HepG2 (cell line): Measurements from ENCODE around the gene AASS. TPM values are rescaled to one million over a fixed set of nuclear protein-coding genes. Genes with fewer than 3 reads are reported as not detected.

Experiments
- ATAC-seq: fragments of 200-7000 bp; cut with Tn5 transposase; 3 replicates; pipeline ENCODE4 v1.9.1; 2020; ENCODE audit warnings: mild to moderate bottlenecking, moderate library complexity
- BruUV-seq: library from RNA; stranded (reverse); fragments of 400-500 nt; replicated peaks from 2 replicates; lab custom pipeline; 2021; lab: Mats Ljungman, UMichigan
- CTCF ChIA-PET: fragments of 300-600 bp; formaldehyde crosslinking; extraction: SDS; loops from one replicate; lab custom pipeline; 2021; ENCODE audit warnings: low total read pairs, inconsistent platforms, low intra/inter-chr PET ratio; lab: Yijun Ruan, JAX
- POLR2A ChIA-PET: fragments of 350-600 bp; sonication (Branson Sonifier 250); formaldehyde crosslinking; loops from one replicate; lab custom pipeline; 2020; ENCODE audit warnings: antibody characterized with exemption, inconsistent platforms; lab: Yijun Ruan, JAX
- DNase-seq: peaks from one replicate; pipeline ENCODE4 v3.0.0-alpha.2; 2015; ENCODE audit warnings: low spot score
- FAIRE-seq: peaks from 3 replicates; lab custom pipeline; 2011; peaks lifted over from hg19 to GRCh38; lab: Jason Lieb, UNC
- H2AFZ ChIP-seq: one replicate; pipeline ENCODE4 v1.6.1; 2011; ENCODE audit warnings: low read length, inconsistent platforms
- H3K27ac ChIP-seq: fragments of 300-600 bp; 3 replicates; pipeline ENCODE4 v1.8.0; 2011; ENCODE audit warnings: mixed run types, mild to moderate bottlenecking, mixed read lengths, low read length, inconsistent platforms; ENCODE audit not compliant: insufficient read depth; ENCODE audit errors: extremely low read length
- H3K27me3 ChIP-seq, 2 experiments: fragments of 200-600 bp in 1 of 2; 2 replicates in 1 of 2; 3 replicates in 1 of 2; pipeline versions ENCODE4 v1.6.0 to v1.8.0; 2011; ENCODE audit warnings: low read length in 2 of 2, mild to moderate bottlenecking in 2 of 2, moderate library complexity in 2 of 2, inconsistent platforms in 1 of 2; ENCODE audit not compliant: insufficient read depth in 2 of 2, control insufficient read depth in 1 of 2
- H3K36me3 ChIP-seq, 2 experiments: fragments of 200-600 bp in 1 of 2; replicated peaks in 1 of 2; 2 replicates in 1 of 2; 3 replicates in 1 of 2; pipeline versions ENCODE4 v1.5.1 to v1.8.0; 2011; ENCODE audit warnings: low read length in 2 of 2, inconsistent platforms in 1 of 2; ENCODE audit not compliant: insufficient read depth in 2 of 2, control insufficient read depth in 1 of 2
- H3K4me1 ChIP-seq: 2 replicates; pipeline ENCODE4 v1.5.1; 2012; ENCODE audit warnings: low read length, inconsistent platforms; ENCODE audit not compliant: insufficient read depth
- H3K4me2 ChIP-seq: 2 replicates; pipeline ENCODE4 v1.6.0; 2011; ENCODE audit warnings: low read depth, low read length, inconsistent platforms
- H3K4me3 ChIP-seq, 3 experiments: fragments of 200-600 bp in 1 of 3; sonication (generic), shearing (Covaris generic) in 1 of 3; replicated peaks in 1 of 3; 2 replicates each; pipeline ENCODE4 v1.5.1; 2011 to 2016; ENCODE audit warnings: low read length in 3 of 3, inconsistent platforms in 2 of 3, low read depth in 2 of 3, mild to moderate bottlenecking in 2 of 3, control low read depth in 1 of 3, mixed read lengths in 1 of 3; ENCODE audit not compliant: insufficient read depth in 1 of 3
- H3K79me2 ChIP-seq: one replicate; pipeline ENCODE4 v1.6.1; 2011; ENCODE audit warnings: low read length, inconsistent platforms; ENCODE audit not compliant: insufficient read depth
- H3K9ac ChIP-seq: 2 replicates; pipeline ENCODE4 v1.6.0; 2011; ENCODE audit warnings: mild to moderate bottlenecking, low read depth, low read length, inconsistent platforms; ENCODE audit not compliant: insufficient read depth
- H3K9me3 ChIP-seq: 2 replicates; pipeline ENCODE4 v1.5.1; 2012; ENCODE audit warnings: mild to moderate bottlenecking, low read length
- H4K20me1 ChIP-seq: 2 replicates; pipeline ENCODE4 v1.6.0; 2011; ENCODE audit warnings: inconsistent platforms, mild to moderate bottlenecking, low read length, moderate library complexity; ENCODE audit not compliant: insufficient read depth
- BRF2 ChIP-seq: sonication (generic); formaldehyde crosslinking; IDR thresholded peaks from 2 replicates; pipeline ENCODE4 v1.8.1; 2022; ENCODE audit warnings: mild to moderate bottlenecking, missing genetic modification reagents
- DRAP1 ChIP-seq: IDR thresholded peaks from 2 replicates; pipeline ENCODE4 v1.6.1; 2016; ENCODE audit warnings: missing genetic modification reagents, missing compliant biosample characterization
- ELF1 ChIP-seq: sonication (generic); formaldehyde crosslinking; IDR thresholded peaks from 2 replicates; pipeline ENCODE4 v1.4.0; 2020; ENCODE audit warnings: missing genetic modification reagents
- HOXA3 ChIP-seq: sonication (generic); formaldehyde crosslinking; IDR thresholded peaks from 2 replicates; pipeline ENCODE4 v1.5.0; 2020; ENCODE audit warnings: missing genetic modification reagents
- MTA3 ChIP-seq: sonication (generic); formaldehyde crosslinking; IDR thresholded peaks from 2 replicates; pipeline ENCODE4 v1.4.0; 2020; ENCODE audit warnings: missing genetic modification reagents
- NCOR1 ChIP-seq: fragments of 200-600 bp; sonication (generic); IDR thresholded peaks from 2 replicates; pipeline ENCODE4 v1.7.0; 2017; ENCODE audit warnings: antibody characterized with exemption, low read length, borderline replicate concordance
- NFAT5 ChIP-seq: sonication (generic); formaldehyde crosslinking; IDR thresholded peaks from 2 replicates; pipeline ENCODE4 v1.4.0; 2020; ENCODE audit warnings: missing genetic modification reagents
- PREB ChIP-seq: sonication (generic); formaldehyde crosslinking; IDR thresholded peaks from 2 replicates; pipeline ENCODE4 v1.4.0; 2020; ENCODE audit warnings: missing genetic modification reagents
- SMC3 ChIP-seq: IDR thresholded peaks from 2 replicates; pipeline ENCODE4 v1.6.1; 2011; ENCODE audit warnings: low read length, improper control_type of control experiment
- SRSF1 ChIP-seq: fragments of 200-400 bp; formaldehyde crosslinking; optimal IDR thresholded peaks from 2 replicates; pipeline ENCODE3; 2017; ENCODE audit warnings: mild to moderate bottlenecking, low read depth, low read length, moderate library complexity
- WIZ ChIP-seq: sonication (generic); formaldehyde crosslinking; IDR thresholded peaks from 2 replicates; pipeline ENCODE4 v1.5.1; 2020; ENCODE audit warnings: mild to moderate bottlenecking, missing genetic modification reagents
- ZNF274 ChIP-seq: sonication (generic); formaldehyde crosslinking; IDR thresholded peaks from 2 replicates; pipeline ENCODE4 v1.5.1; 2020; ENCODE audit warnings: mild to moderate bottlenecking, missing genetic modification reagents
- ZNF75D ChIP-seq: sonication (generic); formaldehyde crosslinking; IDR thresholded peaks from 2 replicates; pipeline ENCODE4 v1.8.1; 2023; ENCODE audit warnings: missing genetic modification reagents, mild to moderate bottlenecking, borderline replicate concordance
- WGBS: methylation state at CpG from one replicate; pipeline ENCODE4 v1.1.6; 2017; ENCODE audit warnings: low lambda C conversion rate; 5-methylcytosine and 5-hydroxymethylcytosine counted together
- in situ Hi-C: cut with HindIII; loops from 2 replicates; pipeline ENCODE4 v1.10.0; 2017; ENCODE audit warnings: low pct_unique_long_range_greater_than_20kb; ENCODE audit not compliant: extremely low pct_ligation_motif_present
- intact Hi-C: fragments of 100-400 bp; cut with micrococcal nuclease; formaldehyde crosslinking; loops from one replicate; pipeline ENCODE4 v1.10.0; 2022; ENCODE audit not compliant: unreplicated experiment
- polyA plus RNA-seq, 8 experiments: library from polyadenylated mRNA; depleted of rRNA in 3 of 8; stranded (reverse) in 7 of 8; unstranded in 1 of 8; fragments of >200 nt; fragmentation: Illumina TruSeq in 4 of 8; extraction: Trizol in 4 of 8; gene quantifications; 2 replicates each; pipeline versions ENCODE4 v1.2.1 to v1.2.3, GENCODE V29; 2011 to 2016; ENCODE audit warnings: low read depth in 4 of 8, missing spikeins in 1 of 8, mixed read lengths in 1 of 8; ENCODE audit not compliant: insufficient read depth in 1 of 8
- total RNA-seq, 5 experiments: library from RNA; depleted of rRNA; stranded (reverse); fragments of >200 nt; fragmentation: Illumina TruSeq; extraction: Trizol; gene quantifications; 2 replicates each; pipeline ENCODE4 v1.2.3, GENCODE V29; 2016; ENCODE audit warnings: low read depth in 1 of 5

The AASS gene
- total and polyA plus RNA-seq, 2 of the 13 experiments (the other 11 are each of a cell fraction or from before 2014, with no cell fraction given): 11.6 to 43.9 TPM

- no peaks in the 10 kb centered on the region for H3K4me1 ChIP-seq
- TF ChIP-seq ELF1 (no peak), BRF2 (CRISPR knock-in tag) (no peak), NFAT5 (CRISPR knock-in tag) (no peak), PREB (no peak), HOXA3 (CRISPR knock-in tag) (no peak), SRSF1 (no peak), DRAP1 (CRISPR knock-in tag) (no peak), MTA3 (CRISPR knock-in tag) (no peak), ZNF274 (no peak), SMC3 (no peak), WIZ (CRISPR knock-in tag) (no peak), ZNF75D (CRISPR knock-in tag) (no peak), NCOR1 (no peak)
- no peaks in the 10 kb centered on the region for H4K20me1 ChIP-seq
- no peak overlapping the region for H3K9ac ChIP-seq
- FAIRE-seq: no peak
- intact Hi-C loops (no loop called here), in situ Hi-C loops (no loop called here)
- POLR2A ChIA-PET: no interaction called here
- ATAC-seq: no peak
- H3K4me2 ChIP-seq: no peak overlapping the region
- no TSS peak for BruUV-seq
- no peaks in the 10 kb centered on the region for H3K79me2 ChIP-seq
- no peaks in the 10 kb centered on the region for H3K36me3 ChIP-seq
- DNase-seq: no peak
- H3K9me3 ChIP-seq: no peaks in the 10 kb centered on the region
- CTCF ChIA-PET: no interaction called here
- H3K27ac ChIP-seq: no peak overlapping the region
- H3K4me3 ChIP-seq: no peak overlapping the region
- 0% methylated on average over 1 of the region's 1 CpG for WGBS
- no peak overlapping the region for H2AFZ ChIP-seq
- no peaks in the 10 kb centered on the region for H3K27me3 ChIP-seq
These were observed 108.2 kb downstream of the AASS start for GRCh38 chr7:122035876-122036275.
